HUES48 (cell line): Measurements from ENCODE around the gene IL33.

Experiments used
- H3K27ac ChIP-seq: one replicate; pipeline ENCODE4 v1.7.0; 2013; ENCODE audit warnings: low read depth, low read length, inconsistent platforms
- H3K27me3 ChIP-seq: 2 replicates; pipeline ENCODE4 v1.6.1; 2013; ENCODE audit warnings: mild to moderate bottlenecking, low read length; ENCODE audit not compliant: control insufficient read depth, insufficient read depth
- H3K36me3 ChIP-seq: 2 replicates; pipeline ENCODE4 v1.6.1; 2013; ENCODE audit warnings: low read length; ENCODE audit not compliant: control insufficient read depth, insufficient read depth
- H3K4me1 ChIP-seq: 2 replicates; pipeline ENCODE4 v1.6.1; 2013; ENCODE audit warnings: mild to moderate bottlenecking, low read length; ENCODE audit not compliant: control insufficient read depth, insufficient read depth
- H3K4me3 ChIP-seq: 2 replicates; pipeline ENCODE4 v1.5.1; 2013; ENCODE audit warnings: mild to moderate bottlenecking, low read depth, low read length
- H3K9ac ChIP-seq: 2 replicates; pipeline ENCODE4 v1.6.1; 2013; ENCODE audit warnings: mild to moderate bottlenecking, low read depth, low read length, moderate library complexity
- H3K9me3 ChIP-seq: 2 replicates; pipeline ENCODE4 v1.6.1; 2013; ENCODE audit warnings: low read length; ENCODE audit not compliant: control insufficient read depth, insufficient read depth

The IL33 gene

GRCh38 chr9:6301858-6302257 lies 86.3 kb downstream of the IL33 start:
- H3K27me3 ChIP-seq: no peaks in the 10 kb centered on the region
- no peaks in the 10 kb centered on the region for H3K36me3 ChIP-seq
- H3K4me3 ChIP-seq: no peak overlapping the region
- H3K9me3 ChIP-seq: no peaks in the 10 kb centered on the region
- H3K9ac ChIP-seq: no peak overlapping the region
- H3K27ac ChIP-seq: no peak overlapping the region
- no peaks in the 10 kb centered on the region for H3K4me1 ChIP-seq

DNA sequence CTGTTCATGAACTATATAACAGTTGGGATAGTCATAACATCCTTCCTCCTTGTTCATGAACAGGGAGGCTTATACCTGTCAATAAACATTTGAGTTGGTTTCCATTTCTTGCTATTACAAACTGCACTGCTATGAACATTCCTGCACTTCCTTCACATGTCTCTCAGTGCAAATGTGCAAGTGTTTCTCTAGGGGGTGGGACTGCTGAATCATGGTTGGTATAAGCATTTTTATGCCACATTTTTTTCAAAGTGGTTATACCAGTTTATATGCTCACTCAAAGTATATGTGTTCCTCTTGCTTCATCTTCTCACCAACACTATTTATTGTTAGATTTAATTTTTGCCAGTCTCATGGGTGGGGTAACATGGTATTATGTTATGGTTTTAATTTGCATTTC lies 86.8 kb downstream of the IL33 start:
- no peak overlapping the region for H3K27ac ChIP-seq

DNA sequence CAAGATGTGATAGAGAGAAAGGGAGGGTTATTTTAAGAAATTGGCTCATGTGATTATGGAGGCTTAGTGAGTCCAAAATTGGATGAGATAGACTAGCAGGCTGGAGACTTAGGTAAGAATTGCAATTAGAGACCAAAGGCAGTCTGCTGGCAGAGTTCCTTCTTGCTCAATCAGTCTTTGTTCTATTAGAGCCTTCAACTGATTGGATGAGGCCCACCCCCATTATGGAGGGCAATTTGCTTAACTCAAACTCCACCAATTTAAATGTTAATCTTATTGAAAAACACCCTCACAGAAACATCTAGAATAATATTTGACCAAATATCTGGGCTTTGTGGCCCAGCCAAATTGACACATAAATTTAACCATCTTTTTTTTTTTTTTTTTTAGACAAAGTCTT lies 88.6 kb downstream of the IL33 start:
- no peak overlapping the region for H3K4me3 ChIP-seq
- no peaks in the 10 kb centered on the region for H3K9me3 ChIP-seq
- no peak overlapping the region for H3K9ac ChIP-seq
- no peaks in the 10 kb centered on the region for H3K36me3 ChIP-seq
- no peaks in the 10 kb centered on the region for H3K27me3 ChIP-seq
- H3K27ac ChIP-seq: no peak overlapping the region
- H3K4me1 ChIP-seq: peaks cover 6% of the 10 kb centered on the region; the same call in 1 of the 2 replicates

More for the DNA sequence above, 86.8 kb downstream of the IL33 start:
- no peaks in the 10 kb centered on the region; the same call in 1 of the 2 replicates for H3K4me1 ChIP-seq
- no peaks in the 10 kb centered on the region for H3K9me3 ChIP-seq
- H3K36me3 ChIP-seq: no peaks in the 10 kb centered on the region
- H3K9ac ChIP-seq: no peak overlapping the region
- no peaks in the 10 kb centered on the region for H3K27me3 ChIP-seq
- no peak overlapping the region for H3K4me3 ChIP-seq

DNA sequence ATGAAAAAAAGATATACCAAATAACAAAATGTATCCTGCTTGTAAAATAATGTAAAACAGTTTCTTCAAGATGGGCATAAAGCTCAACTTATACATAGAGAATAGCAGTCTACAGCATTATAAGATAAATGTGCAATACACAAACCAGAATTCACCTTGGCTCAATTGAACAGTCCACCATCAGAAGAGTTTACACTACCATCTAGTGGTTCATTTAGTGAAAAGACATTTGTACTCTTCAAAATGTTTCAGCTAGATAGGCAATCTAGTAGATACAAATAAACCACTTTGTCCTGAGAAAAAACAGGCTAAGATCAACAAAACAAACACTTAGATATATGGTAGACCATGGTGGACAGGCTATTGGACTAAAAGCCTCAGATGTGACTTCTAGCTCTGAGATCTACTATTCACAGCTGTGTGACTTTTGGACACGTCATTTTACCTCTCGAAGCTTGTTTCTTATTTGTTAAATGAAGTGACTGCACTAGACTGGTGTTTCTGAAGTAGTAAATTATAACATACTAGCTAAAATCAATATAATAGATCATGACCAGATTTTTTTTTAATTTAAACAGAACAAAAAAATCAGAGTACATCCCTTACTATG lies 90.5 kb downstream of the IL33 start:
- no peak overlapping the region for H3K4me3 ChIP-seq
- H3K4me1 ChIP-seq: peaks cover 6% of the 10 kb centered on the region; the same call in 1 of the 2 replicates
- H3K27me3 ChIP-seq: no peaks in the 10 kb centered on the region
- H3K9me3 ChIP-seq: no peaks in the 10 kb centered on the region
- no peak overlapping the region for H3K9ac ChIP-seq
- H3K36me3 ChIP-seq: no peaks in the 10 kb centered on the region
- no peak overlapping the region for H3K27ac ChIP-seq
